HG02571 (cell line): Measurements from ENCODE around the gene TFF3.

ENCODE experiments used
- ATAC-seq: cut with Tn5 transposase; IDR thresholded peaks from one replicate; pipeline ENCODE4 v1.9.1; 2021; ENCODE audit warnings: mild to moderate bottlenecking, moderate library complexity; ENCODE audit not compliant: unreplicated experiment

Gene TFF3

DNA sequence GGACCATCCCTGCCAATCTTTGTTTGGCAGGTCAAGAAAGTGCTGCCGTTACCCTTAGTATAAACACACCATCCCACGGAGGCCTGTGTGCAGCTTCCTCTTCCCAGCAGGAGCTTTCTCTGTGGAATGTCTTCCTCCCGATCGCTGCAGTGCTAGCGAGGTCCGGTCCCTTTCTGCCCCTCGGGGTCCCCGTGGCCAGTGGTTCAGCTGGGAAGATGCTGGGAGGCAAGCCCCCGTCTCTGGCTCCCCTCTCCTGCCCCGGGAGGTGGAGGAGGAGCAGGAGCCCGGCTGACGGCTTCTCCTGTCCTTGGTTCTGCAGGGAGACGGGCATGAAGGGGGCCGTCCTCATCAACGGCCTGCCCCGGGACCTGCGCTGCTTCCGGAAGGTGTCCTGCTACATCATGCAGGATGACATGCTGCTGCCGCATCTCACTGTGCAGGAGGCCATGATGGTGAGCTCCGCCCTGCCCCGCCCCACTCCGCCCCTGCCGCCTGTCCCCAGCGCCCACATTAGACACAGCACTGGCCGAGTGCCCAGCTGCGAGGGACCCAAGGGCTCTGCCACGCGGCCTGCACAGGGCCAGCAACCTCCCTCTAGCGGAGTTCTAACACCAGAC is 42.1 kb downstream of the TFF3 start:
- ATAC-seq: no peak

GRCh38 chr21:42272109-42272962 is 42.9 kb downstream of the TFF3 start:
- no peak for ATAC-seq

- ATAC-seq: no peak
Measured at GRCh38 chr21:42271065-42271464, 44.1 kb downstream of the TFF3 start.

- no peak for ATAC-seq
Measured at GRCh38 chr21:42269386-42269785, 45.8 kb downstream of the TFF3 start.

GRCh38 chr21:42266971-42267556 is 48.1 kb downstream of the TFF3 start:
- no peak for ATAC-seq

GRCh38 chr21:42265231-42265812 is 49.9 kb downstream of the TFF3 start:
- no peak for ATAC-seq

GRCh38 chr21:42264245-42265195 is 50.7 kb downstream of the TFF3 start:
- ATAC-seq: no peak

DNA sequence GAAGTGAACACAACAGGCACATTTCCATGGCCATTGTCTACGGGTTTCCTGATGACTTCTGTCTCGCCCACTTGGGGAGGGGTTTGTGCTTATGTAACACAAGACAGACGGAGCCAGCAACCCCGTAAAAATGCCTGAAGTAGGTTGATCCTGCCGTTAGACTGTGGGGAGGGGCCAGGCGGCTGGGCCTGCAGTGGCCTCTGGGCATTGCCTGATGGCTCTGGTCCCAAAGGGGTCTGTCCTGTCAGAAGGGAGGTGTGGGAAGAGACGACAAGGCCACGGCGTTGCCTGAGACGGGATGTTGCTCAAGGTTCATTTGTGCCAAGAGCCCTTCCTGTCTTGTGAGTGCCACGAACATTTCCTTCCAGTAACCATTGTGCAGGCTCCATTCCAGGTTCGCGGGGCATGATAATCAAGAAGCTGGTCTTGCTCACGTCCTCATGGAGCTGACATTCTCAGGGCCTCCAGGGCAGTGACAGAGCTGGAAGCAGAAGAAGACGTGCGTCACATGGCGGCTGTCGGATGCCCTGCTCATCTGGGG is 51.5 kb downstream of the TFF3 start:
- no peak for ATAC-seq

DNA sequence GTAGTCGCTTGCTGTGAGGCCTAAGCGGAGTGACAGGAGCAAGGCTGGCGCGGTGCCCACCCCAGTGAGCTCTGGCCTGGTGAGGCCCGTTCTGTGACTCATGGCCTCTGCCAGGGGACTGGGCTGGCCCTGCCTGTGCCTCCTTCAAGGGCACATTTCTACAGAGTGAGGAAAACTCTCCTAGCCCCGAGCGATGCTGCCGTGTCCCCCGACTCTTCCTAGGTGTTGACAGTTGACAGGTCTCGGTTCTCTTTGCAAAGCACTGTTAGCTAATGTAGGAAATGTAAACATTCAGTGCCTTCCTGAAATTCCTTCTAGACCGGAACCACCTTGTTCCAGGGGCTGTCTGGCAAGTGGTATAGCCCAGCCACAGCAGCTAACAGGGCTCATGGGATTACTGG is 52.4 kb downstream of the TFF3 start:
- ATAC-seq: no peak

- ATAC-seq: no peak
Measured at GRCh38 chr21:42261829-42262200, 53.4 kb downstream of the TFF3 start.
